Gastrocnemius medialis (tissue), 4 donors: Measurements from ENCODE around the gene IL18RAP. TPM values are rescaled to one million over a fixed set of nuclear protein-coding genes. Genes with fewer than 3 reads are reported as not detected.

ENCODE experiments used
- ATAC-seq, 2 donors: fragments of 150-250 bp; one replicate each; pipeline ENCODE4 v1.9.1; 2016
- DNase-seq, 2 donors: peaks; one replicate each; pipeline ENCODE4 v3.0.0-alpha.2; 2019
- H3K27ac ChIP-seq, 4 donors: fragments of 200-600 bp; sonication (generic); 1 replicate in 1 of 4; 2 replicates in 3 of 4; pipeline ENCODE4 v1.5.1; 2016 to 2018; ENCODE audit warnings: mild to moderate bottlenecking in 2 of 4, moderate library complexity in 1 of 4
- H3K27me3 ChIP-seq, 3 donors: fragments of 200-600 bp; sonication (generic) in 2 of 3; 1 replicate in 1 of 3; 2 replicates in 2 of 3; pipeline versions ENCODE4 v1.5.1 to v1.6.0; 2016 to 2019; ENCODE audit warnings: mild to moderate bottlenecking in 1 of 3, moderate library complexity in 1 of 3
- H3K36me3 ChIP-seq, 2 donors: fragments of 200-600 bp; sonication (generic) in 1 of 2; one replicate each; pipeline ENCODE4 v1.5.1; 2017 to 2018
- H3K4me1 ChIP-seq, 2 donors: fragments of 200-600 bp; sonication (generic) in 1 of 2; one replicate each; pipeline ENCODE4 v1.5.1; 2016 to 2017; ENCODE audit warnings: mild to moderate bottlenecking in 2 of 2
- H3K4me3 ChIP-seq, 4 donors: fragments of 200-600 bp; sonication (generic) in 3 of 4; 1 replicate in 1 of 4; 2 replicates in 3 of 4; pipeline ENCODE4 v1.5.1; 2016 to 2019; ENCODE audit warnings: mild to moderate bottlenecking in 2 of 4
- H3K9me3 ChIP-seq, 3 donors: fragments of 200-600 bp; sonication (generic) in 2 of 3; 1 replicate in 1 of 3; 2 replicates in 2 of 3; pipeline ENCODE4 v1.5.1; 2016 to 2019
- POLR2A ChIP-seq, 2 donors: fragments of 450-650 bp; IDR thresholded peaks; one replicate each; pipeline ENCODE4 v1.6.1; 2017; ENCODE audit warnings: antibody characterized with exemption in 2 of 2, mild to moderate bottlenecking in 2 of 2, moderate library complexity in 2 of 2
- in situ Hi-C, 4 donors: fragments of 200-750 bp; cut with MboI; loops; one replicate each; pipeline versions ENCODE4 v1.15.0 to v1.8.0; 2017; ENCODE audit warnings: low sequenced_read_pairs in 4 of 4
- intact Hi-C: fragments of 100-400 bp; cut with DNase I; formaldehyde crosslinking; loops from one replicate; pipeline ENCODE4 v1.15.1; 2023; ENCODE audit warnings: low total_unique reads
- total RNA-seq, 4 donors: library from RNA; depleted of rRNA; stranded (reverse); fragments of >200 nt; gene quantifications; one replicate each; pipeline versions ENCODE4 v1.1.0 to v1.2.3, GENCODE V29; 2016
- TF ChIP-seq, protein P1 (sequence below), 5 experiments: fragments of 450-650 bp in 3 of 5; fragments of 200-600 bp in 2 of 5; sonication (generic) in 2 of 5; IDR thresholded peaks in 4 of 5; conservative IDR thresholded peaks in 1 of 5; 1 replicate in 4 of 5; 2 replicates in 1 of 5; pipeline ENCODE4 v1.5.1; 2016 to 2019; ENCODE audit warnings: antibody characterized with exemption in 5 of 5, mild to moderate bottlenecking in 3 of 5, moderate library complexity in 3 of 5

Gene IL18RAP
- total RNA-seq, 4 donors from 2014 or later = 0.29 to 1.9 TPM; not detected in 2

DNA sequence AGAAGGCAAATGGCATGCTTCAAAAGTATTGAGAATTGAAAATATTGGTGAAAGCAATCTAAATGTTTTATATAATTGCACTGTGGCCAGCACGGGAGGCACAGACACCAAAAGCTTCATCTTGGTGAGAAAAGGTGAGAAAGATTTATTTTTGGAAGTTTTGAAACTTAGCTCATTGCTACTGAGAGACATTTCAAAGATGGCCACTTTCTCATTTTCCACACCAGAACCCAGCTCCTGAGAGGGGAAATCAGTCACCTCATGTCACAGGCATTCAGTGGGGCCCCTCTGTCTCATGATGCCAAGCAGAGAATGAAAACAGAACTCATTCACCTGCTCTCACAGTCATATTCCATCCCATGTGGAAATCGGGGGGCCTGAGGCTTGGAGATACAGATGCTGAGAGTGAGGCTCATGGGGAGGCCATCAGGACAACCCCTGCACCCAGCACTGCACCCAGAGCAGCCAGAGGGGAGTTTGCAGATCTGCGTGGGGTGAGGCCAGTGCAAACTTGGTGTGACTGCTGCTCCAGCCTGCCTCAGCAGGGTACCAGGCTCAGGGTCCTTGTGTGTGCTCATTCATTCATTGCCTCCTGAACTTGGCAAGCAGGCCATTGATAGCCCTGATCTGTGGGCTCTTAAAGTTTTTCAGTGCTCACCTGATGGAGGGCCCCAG is 36.0 kb upstream of the IL18RAP start:
- no peak overlapping the region for H3K27ac ChIP-seq
- intact Hi-C loops (no loop called here), in situ Hi-C loops (no loop called here)
- no peak overlapping the region for H3K4me3 ChIP-seq
- H3K27me3 ChIP-seq = no peaks in the 10 kb centered on the region
- H3K9me3 ChIP-seq = peaks cover 0 to 4% (median 0%) of the 10 kb centered on the region in 3 donors
- TF ChIP-seq, protein P1, sequence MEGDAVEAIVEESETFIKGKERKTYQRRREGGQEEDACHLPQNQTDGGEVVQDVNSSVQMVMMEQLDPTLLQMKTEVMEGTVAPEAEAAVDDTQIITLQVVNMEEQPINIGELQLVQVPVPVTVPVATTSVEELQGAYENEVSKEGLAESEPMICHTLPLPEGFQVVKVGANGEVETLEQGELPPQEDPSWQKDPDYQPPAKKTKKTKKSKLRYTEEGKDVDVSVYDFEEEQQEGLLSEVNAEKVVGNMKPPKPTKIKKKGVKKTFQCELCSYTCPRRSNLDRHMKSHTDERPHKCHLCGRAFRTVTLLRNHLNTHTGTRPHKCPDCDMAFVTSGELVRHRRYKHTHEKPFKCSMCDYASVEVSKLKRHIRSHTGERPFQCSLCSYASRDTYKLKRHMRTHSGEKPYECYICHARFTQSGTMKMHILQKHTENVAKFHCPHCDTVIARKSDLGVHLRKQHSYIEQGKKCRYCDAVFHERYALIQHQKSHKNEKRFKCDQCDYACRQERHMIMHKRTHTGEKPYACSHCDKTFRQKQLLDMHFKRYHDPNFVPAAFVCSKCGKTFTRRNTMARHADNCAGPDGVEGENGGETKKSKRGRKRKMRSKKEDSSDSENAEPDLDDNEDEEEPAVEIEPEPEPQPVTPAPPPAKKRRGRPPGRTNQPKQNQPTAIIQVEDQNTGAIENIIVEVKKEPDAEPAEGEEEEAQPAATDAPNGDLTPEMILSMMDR (IDR thresholded peaks at IDR 0.05 in 4 of 5, conservative IDR thresholded peaks at IDR 0.05 in 1 of 5) = no peak
- TF ChIP-seq POLR2A (IDR thresholded peaks at IDR 0.05) = no peak
- H3K36me3 ChIP-seq = no peaks in the 10 kb centered on the region
- no peaks in the 10 kb centered on the region for H3K4me1 ChIP-seq
- DNase-seq (no peak), ATAC-seq (no peak)

DNA sequence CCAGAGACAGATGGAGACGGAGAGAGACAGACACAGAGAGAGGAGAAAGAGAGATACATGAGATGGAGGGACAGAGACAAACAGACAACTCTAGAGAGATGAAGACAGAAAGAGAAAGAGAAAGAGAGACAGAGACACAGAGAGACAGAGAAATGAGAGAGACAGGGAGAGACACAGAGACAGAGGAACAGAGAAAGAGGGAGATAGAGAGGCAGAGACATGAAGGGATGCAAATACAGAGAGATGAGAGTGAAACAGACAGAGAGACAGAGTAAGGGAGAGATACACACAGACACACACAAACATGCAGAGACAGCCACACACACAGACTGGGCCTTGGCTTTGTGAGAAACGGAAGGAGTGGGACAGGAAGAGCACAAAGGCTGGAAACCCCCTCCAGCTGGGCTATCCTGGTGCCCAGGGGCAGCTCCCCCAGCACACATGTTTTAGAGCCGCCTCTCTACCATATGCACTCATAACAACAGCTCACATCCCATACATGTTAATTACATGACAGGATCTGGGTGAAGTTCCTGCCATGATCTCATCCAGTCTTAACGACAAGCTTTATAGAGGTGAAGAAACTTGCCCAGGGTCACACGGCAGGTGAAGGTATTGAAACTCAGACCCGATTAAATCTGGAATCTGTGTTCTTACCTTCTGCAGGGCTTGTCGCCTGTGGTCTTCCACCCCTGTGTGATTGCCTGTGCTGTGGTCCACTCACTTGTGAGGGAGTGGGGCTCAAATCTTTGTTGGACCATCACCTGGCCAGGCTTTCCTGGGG is 35.0 kb upstream of the IL18RAP start:
- no peaks in the 10 kb centered on the region for H3K36me3 ChIP-seq
- no peak for ATAC-seq
- no peak for DNase-seq
- in situ Hi-C loops = no loop called here
- no peaks in the 10 kb centered on the region for H3K27me3 ChIP-seq
- no peaks in the 10 kb centered on the region for H3K4me1 ChIP-seq
- intact Hi-C loops = no loop called here
- TF ChIP-seq, protein P1 (IDR thresholded peaks at IDR 0.05 in 4 of 5, conservative IDR thresholded peaks at IDR 0.05 in 1 of 5) = no peak
- TF ChIP-seq POLR2A (IDR thresholded peaks at IDR 0.05) = no peak
- peaks cover 0 to 4% (median 0%) of the 10 kb centered on the region in 3 donors for H3K9me3 ChIP-seq
- no peak overlapping the region for H3K4me3 ChIP-seq
- H3K27ac ChIP-seq = no peak overlapping the region

DNA sequence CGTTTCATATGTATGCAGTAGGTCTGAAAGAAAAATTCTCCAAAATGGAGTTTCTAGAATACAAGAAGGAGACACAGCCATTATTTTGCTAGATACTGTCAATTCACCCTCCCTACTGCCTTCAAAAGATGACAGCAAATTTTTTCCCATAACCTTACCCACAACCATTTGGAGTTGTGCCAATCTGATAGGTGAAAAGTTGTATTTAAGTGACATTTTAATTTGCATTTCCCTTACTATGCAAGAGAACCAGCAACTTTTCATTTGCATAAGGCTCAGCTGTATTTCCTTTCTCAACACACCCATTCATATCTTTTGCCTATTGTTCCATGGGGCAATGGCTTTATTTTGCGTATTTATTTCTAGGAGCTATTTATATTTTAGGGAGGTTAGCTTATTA is 31.4 kb upstream of the IL18RAP start:
- intact Hi-C loops (no loop called here), in situ Hi-C loops (no loop called here)
- no peak for ATAC-seq
- H3K4me1 ChIP-seq = no peaks in the 10 kb centered on the region
- H3K27me3 ChIP-seq = no peaks in the 10 kb centered on the region
- no peak overlapping the region for H3K27ac ChIP-seq
- H3K9me3 ChIP-seq = no peaks in the 10 kb centered on the region
- no peak overlapping the region for H3K4me3 ChIP-seq
- TF ChIP-seq POLR2A (IDR thresholded peaks at IDR 0.05) = no peak
- TF ChIP-seq, protein P1 (IDR thresholded peaks at IDR 0.05 in 4 of 5, conservative IDR thresholded peaks at IDR 0.05 in 1 of 5) = no peak
- H3K36me3 ChIP-seq = no peaks in the 10 kb centered on the region
- DNase-seq = no peak

DNA sequence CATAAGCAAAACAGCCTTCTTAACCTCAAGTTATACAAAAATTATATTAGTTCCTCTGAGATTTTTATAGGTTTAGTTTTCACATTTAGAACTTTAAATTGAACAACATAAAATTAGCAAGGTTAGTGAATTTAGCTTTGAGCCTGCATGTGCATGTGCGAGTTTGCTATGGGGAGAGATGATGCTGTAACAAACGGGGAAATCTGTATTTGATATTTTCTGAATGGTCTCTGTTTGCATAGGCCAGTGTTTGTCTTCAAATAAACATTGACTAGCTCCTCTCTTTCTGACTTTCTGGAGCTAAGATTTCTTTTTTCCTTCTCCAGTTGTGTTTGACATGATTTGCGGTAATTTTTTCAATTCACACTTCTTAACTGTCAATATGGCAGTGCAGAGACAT is 30.9 kb upstream of the IL18RAP start:
- DNase-seq (no peak), ATAC-seq (no peak)
- no peak for TF ChIP-seq POLR2A (IDR thresholded peaks at IDR 0.05)
- TF ChIP-seq, protein P1 (IDR thresholded peaks at IDR 0.05 in 4 of 5, conservative IDR thresholded peaks at IDR 0.05 in 1 of 5) = no peak
- Histone ChIP-seq H3K27me3 (no peaks in the 10 kb centered on the region), H3K4me1 (no peaks in the 10 kb centered on the region), H3K9me3 (no peaks in the 10 kb centered on the region), H3K4me3 (no peak overlapping the region), H3K27ac (no peak overlapping the region), H3K36me3 (no peaks in the 10 kb centered on the region)
- intact Hi-C loops (no loop called here), in situ Hi-C loops (no loop called here)
